GM18520 (cell line): ENCODE data around the gene R3HCC1L.

Source experiments
- ATAC-seq: cut with Tn5 transposase; IDR thresholded peaks from one replicate; pipeline ENCODE4 v1.9.1; 2021; ENCODE audit not compliant: unreplicated experiment

R3HCC1L gene

GRCh38 chr10:98257961-98258360 is 123.5 kb downstream of the R3HCC1L start:
- no peak for ATAC-seq

GRCh38 chr10:98258683-98259454 is 124.4 kb downstream of the R3HCC1L start:
- ATAC-seq: no peak

GRCh38 chr10:98259606-98260315 is 125.3 kb downstream of the R3HCC1L start:
- no peak for ATAC-seq

GRCh38 chr10:98260350-98260749 is 125.9 kb downstream of the R3HCC1L start:
- no peak for ATAC-seq

GRCh38 chr10:98260752-98261151 is 126.3 kb downstream of the R3HCC1L start:
- ATAC-seq: no peak

GRCh38 chr10:98261436-98262277 is 127.2 kb downstream of the R3HCC1L start:
- ATAC-seq: no peak

GRCh38 chr10:98262571-98262970 is 128.1 kb downstream of the R3HCC1L start:
- ATAC-seq: no peak

- no peak for ATAC-seq
These were observed 128.6 kb downstream of the R3HCC1L start for GRCh38 chr10:98263088-98263487.

- no peak for ATAC-seq
These were observed 130.1 kb downstream of the R3HCC1L start for GRCh38 chr10:98264378-98265065.

- ATAC-seq: no peak
These were observed 131.2 kb downstream of the R3HCC1L start for GRCh38 chr10:98265403-98266378.

- ATAC-seq: no peak
These were observed 132.2 kb downstream of the R3HCC1L start for GRCh38 chr10:98266647-98267046.

- no peak for ATAC-seq
These were observed 132.8 kb downstream of the R3HCC1L start for GRCh38 chr10:98267069-98267893.

GRCh38 chr10:98267894-98268693 is 133.6 kb downstream of the R3HCC1L start, which contains the start of gene LOXL4:
Gene LOXL4 (minus strand): TSS chr10:98268194. CDS start chr10:98263019, 5,175 bp downstream.
- no peak for ATAC-seq

- no peak for ATAC-seq
These were observed 134.4 kb downstream of the R3HCC1L start for GRCh38 chr10:98268694-98269431.

- no peak for ATAC-seq
These were observed 135.0 kb downstream of the R3HCC1L start for GRCh38 chr10:98269435-98269912.

GRCh38 chr10:98270073-98270740 is 135.8 kb downstream of the R3HCC1L start:
- ATAC-seq: no peak

GRCh38 chr10:98270786-98271185 is 136.3 kb downstream of the R3HCC1L start:
- no peak for ATAC-seq
